ENCODE data around the gene SALL1.

- TF ChIP-seq POLR2A (IDR thresholded peaks at IDR 0.05; ENCODE audit: low read depth, low read length) (no peak), POLR2AphosphoS5 (IDR thresholded peaks at IDR 0.05; ENCODE audit: low read depth, low read length) (no peak), TAF1 (IDR thresholded peaks at IDR 0.05; ENCODE audit: low read depth, low read length) (no peak), SPI1 (IDR thresholded peaks at IDR 0.05; ENCODE audit: low read depth, low read length) (no peak), PAX5 (IDR thresholded peaks at IDR 0.05; ENCODE audit: insufficient read depth, low read length, severe bottlenecking) (no peak), POU2F2 (IDR thresholded peaks at IDR 0.05; ENCODE audit: low read depth, low read length) (no peak)
Measured at GRCh38 chr16:51120730-51121347, 30.2 kb downstream of the SALL1 start.
